Kidney glomerular epithelial cell (primary cell): ENCODE results near the gene BBLN.
"Not testable (repeated sequence)": the region's sequence is repeated elsewhere in the genome, so short reads cannot be mapped to it uniquely, and the experiment has no call there.

Experiments used
- DNase-seq: peaks from one replicate; lab custom pipeline; 2025; lab: John Stamatoyannopoulos, UW

Gene BBLN

DNA sequence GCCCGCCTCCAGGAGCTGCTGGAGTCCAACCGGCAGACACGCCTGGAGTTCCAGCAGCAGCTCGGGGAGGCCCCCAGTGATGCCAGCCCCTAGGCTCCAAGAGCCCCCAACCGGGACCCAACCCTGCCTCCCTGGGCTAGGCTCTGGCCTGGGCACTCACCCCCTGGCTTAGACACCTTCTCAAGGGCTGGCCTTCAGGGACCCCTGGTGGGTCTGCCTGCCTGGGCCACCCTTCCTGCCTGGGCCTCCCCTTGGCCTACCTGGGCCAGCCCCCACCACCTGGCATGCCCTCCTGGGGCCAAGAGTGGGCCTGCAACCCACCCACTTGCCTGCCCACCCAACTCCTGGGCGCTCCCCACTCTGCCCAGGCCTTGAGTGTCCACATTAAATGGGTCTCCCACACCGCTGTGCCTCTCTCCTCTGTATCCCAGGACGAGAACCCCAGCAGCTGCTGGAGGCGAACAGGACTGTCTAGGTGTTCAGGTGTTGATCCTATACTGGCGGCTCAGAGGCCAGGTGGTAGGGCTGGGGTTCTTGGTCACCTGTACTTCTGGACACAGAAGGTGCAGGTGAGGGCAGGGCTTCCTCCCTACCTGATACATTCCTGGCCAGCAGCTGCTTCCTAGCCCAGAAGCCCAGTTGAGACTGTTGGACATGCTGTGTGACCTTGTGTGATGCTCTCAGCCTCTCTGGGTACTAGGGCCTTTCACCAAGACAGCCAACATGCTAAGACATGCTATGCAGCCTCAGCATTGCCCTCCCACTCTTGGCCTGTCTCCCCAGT, 3.6 kb downstream of the BBLN start:
- DNase-seq = no peak

DNA sequence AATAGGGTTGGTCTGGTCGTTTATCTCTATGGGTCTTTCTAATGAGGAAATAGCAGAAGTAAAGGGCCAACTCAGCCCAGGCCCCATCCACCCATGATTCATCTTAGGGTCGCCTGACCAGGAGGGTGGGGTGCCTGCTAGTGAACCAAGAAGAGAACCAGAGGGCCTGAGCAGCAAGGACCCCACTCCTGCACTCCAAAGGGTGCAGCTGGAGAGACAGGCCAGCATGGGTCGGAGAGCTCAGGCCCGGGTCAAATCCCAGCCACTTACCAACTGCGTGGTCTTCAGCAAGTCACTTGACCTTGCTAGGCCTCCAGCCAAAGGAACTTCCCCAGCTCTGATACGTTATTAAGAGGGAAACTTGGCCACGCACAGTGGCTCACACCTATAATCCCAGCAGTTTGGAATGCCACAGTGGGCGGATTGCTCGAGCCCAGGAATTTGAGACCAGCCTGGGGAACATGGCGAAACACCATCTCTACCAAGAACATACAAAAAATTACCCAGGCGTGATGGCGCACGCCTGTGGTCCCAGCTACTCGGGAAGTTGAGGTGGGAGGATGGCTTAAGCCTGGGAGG, 4.3 kb downstream of the BBLN start:
- no peak for DNase-seq

DNA sequence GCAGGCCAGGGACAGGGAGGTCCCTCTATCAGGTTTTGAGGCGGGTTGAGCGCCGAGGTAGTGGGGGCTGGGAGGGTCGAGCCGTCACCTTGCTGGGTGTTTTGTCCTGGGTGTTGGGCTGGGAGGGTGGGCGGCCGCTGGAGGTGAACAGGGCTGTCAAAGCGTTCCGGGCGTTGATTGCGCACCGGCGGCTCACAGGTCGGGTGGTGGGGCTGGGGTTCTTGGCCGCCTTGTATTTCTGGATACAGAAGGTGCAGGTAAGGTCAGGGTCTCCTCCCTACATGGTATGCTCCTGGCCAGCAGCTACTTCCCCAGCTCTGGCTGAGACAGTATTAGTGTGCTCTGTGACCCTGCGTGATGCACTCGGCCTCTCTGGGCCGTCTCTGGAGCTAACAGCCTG, 6.1 kb downstream of the BBLN start:
- no peak for DNase-seq

DNA sequence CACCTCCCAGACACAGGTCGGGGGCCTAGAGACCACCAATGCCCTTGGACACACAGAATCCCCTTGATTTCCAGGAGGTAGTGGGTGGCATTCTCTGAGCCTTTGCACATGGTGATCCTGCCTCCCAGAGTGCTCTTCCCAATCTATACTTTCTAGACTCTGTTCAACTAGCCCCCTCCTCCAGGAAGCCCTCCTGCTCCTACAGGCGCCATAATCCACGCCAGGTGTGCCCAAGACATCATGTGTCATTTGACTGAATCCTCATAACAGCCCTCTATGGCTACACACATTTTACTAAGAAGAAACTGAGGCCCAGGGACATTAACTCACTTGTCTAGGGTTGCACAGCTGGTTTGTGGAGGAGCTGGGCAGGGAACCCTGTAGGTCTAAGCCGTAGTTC, 7.1 kb downstream of the BBLN start:
- no peak for DNase-seq

DNA sequence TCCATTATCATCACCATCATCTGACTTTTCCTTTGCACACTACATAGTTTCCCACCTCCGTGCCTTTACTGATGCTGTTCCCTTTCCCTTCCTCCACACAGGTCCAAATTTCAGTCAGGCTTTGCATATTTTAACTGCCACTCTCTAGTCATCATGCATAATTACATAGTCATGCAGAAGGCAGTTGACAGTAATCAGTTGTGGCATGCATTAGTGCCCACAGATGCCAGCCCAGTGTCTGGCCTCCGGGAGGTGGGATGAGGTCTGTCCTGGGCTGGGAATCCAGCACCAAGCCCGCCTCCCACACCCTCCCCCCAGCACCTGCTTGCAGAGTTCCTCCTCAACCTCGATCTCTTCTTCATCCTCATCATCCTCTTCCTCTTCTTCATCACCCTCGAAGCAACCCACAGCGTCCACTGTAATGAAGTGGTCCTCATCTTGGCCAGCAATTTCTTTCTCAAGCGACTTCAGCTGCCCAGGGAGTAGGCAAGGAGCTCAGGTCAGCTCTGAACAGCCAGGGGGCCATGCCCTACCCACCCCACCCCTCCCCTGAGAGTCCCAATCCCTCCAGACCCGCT, 8.8 kb downstream of the BBLN start:
- DNase-seq = no peak

DNA sequence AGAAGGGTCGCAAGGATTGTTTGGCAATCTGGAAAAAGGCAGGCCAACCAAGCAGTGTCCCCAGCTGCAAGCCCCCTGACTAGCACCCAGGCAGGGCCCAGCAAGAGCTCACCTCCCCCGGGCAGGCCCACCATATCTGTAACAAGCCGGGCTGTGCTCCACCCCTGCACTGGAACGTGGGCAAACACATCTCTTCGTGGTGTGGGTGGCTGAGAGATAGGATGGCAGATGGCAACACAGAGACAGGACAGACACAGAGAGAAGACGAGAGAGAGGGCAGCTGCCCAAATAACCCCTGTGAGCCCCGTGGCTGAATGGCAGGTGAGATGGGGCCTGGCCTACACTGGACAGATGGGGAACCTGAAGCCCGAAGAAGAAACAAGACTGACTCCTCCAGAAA, 9.4 kb downstream of the BBLN start:
- DNase-seq = no peak

DNA sequence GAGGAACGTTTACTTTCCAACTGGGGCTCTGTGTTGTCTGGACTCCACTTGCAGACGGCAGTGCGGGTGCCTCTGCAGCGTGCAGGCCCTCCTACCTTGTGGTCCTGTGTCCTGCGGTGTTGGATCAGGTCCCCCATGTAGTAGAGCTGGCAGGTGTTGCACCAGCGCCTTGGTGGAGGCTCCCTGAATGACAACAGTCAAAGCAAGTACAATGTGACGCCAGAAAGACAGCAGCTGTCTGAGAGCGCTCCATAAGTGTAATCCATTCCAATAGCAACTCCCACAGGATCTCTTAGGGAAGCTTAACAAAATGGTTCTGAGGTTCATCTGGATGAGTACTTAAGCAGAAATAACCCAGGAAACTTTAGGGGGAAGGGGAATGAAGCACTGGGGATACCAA, 9.9 kb downstream of the BBLN start:
- no peak for DNase-seq

DNA sequence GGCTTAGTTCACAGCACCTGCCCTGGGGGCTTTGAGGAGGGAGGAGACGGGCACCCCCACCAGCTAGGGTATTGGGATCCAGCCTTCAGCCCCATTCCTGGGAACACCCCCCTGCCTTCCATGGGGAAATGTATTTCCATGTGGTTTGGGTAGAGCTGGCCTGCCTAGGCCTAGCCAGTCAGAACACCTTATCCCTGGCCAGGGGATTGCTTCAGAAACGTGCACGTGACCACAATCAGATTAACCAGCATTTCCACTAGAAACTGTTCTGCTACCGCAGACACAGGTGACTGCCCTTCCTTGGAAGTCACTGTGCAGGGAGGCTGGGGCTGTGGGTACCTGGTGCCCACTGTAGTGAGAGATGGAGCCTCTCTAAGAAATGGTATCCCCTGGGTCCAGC, 14.0 kb downstream of the BBLN start:
- DNase-seq = no peak

DNA sequence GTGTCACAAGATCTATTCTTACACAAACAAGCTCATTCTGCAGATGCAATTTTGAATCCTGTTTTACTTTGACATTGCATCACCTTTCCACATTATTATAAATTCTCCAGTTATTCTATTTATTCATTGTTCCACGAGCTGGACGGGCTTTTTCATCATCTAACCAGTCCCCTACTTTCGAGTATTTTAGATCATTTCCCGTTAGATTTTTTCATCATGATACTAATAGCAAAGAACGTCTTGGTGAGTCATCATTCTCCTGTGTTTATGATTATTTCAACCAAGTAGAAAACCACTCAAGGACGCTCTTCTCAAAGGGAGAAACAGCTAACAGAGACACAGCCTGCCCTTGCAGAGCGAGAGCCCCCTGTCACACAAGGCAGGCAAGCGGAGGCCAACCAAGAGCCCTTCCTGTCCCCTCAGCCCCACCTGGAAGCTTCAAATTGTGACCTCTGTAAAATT, 15.1 kb downstream of the BBLN start:
- DNase-seq = no peak

DNA sequence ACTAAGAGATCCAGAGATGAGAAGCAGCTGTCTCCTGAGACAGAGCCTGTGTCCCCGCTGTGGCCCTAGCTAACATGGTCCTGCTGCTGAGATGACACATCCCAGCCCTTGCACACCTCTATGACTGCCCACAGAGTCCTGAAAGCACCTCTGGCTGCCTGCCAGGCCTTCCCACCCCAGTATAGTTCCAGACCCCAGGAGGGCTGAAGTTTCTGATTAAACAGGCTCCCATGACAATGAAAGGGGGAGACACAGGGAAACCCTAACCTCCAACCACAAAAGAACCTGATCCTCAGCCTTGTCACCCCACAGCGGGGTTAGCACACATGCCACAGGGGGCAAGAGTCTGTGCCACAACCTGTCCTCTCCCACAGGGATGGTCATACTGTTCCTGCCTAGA, 15.7 kb downstream of the BBLN start:
- no peak for DNase-seq

DNA sequence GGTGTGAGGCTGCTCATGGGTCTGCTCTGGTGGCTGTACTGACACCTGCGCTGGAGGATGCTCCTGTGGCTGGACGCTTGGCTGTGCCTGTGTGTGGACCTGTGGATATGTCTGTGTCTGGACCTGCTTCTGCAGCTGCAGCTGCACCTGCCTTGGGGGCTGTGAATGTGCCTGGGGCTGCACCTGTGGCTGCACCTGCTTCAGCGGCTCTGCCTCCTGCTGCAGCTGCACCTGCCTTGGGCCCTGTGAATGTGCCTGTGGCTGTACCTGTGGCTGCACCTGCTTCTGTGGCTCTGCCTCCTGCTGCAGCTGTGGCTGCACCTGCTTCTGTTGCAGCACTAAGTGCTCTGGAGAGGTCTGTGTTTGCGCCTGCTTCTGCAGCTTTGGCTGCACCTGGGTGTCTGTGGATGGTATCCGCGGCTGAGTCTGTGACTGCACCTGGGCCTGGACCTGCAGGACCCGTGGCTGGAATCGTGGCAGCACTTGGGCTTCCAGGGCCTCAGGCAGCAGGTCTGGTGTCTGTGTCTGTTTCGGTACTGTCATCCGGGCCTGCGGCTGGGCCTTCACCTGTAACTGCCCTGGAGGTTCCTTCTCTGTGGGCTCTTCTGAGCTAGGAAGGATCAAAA, 18.9 kb downstream of the BBLN start:
- no peak for DNase-seq

DNA sequence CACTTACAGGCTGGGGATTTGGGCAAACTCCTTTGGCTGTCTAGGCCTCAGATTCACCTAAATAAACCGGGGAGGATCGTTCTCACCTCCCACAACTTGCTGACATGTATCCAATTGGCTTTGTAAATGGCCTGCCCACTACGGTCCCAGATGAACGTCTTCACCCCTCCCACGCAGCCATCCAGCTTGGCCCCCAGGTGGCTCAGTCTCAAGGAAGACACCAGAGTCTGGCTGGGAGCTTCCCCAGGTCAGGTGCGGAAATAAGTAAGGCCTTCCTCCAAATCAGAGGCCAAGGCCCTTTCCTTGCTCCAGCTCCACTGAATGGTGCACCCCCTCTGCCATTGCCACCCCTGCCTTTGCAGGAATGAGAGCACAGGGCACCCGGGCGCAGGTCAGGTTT, 19.9 kb downstream of the BBLN start:
- DNase-seq = no peak

DNA sequence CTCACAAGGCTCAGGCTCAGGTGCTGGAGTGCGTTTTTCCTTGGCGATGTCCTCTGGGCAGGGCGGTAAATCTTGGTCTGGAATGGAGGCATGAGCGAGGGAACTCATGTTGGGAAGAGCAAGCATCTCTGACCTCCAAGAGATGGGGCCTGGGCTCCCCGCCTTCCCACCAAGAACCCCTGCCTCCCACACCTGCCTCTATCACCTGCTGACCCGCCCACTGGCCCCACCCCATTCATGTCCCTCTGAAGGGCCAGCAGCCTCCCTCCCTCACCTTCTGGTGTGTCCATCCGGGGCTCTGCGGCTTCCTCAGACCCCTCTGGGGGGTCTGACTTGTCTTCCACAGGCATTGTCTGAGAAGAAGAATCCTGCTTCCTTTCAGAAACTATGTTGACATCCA, 20.4 kb downstream of the BBLN start:
- DNase-seq = no peak

DNA sequence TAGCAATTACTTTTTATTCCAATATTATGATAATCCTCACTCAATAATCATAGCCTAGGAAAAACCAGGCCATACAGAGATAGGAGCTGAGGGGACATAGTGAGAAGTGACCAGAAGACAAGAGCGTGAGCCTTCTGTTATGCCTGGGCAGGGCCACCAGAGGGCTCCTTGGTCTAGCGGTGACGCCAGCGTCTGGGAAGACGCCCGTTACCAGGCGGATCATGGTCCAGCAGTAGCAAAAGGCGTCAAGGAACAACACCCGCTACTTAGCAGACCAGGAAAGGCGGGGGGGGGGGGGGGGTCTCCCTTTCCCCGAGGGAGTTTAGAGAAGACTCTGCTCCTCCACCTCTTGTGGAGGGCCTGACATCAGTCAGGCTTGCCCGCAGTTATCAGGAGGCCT, 21.4 kb downstream of the BBLN start:
- not testable (repeated sequence) for DNase-seq

DNA sequence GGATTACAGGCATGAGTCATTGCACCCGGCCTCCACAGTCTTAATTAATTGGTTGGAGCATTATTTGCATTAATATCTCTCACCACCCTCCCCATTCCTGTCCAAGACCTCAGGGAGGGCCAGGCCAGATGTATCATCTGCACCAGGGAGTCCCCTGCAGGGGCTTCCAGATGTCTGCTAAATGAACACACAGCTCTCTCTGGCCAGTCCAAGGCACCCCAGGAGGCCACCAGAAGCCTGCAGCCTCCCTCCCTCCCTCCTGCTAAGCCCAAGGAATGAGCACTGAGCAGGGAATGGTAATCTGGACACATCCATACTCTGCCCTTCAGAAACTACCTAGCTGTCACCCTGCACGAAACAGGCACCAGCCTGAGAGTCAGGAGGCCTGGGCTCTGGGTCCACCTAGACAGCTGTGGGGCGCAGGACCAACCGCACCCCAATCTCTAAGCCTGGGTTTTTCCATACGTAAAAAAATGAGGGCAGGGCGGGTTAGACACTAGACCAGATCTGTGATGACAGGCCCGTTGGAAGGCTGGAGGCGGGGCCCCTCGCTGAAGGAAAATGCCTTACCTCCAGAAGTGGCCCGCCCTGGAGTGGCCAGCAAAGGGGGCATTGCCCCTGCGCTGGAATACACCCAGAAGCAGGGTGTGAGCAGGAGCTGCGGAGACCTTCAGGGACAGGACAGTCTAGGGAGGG, 23.0 kb downstream of the BBLN start:
- DNase-seq = no peak

DNA sequence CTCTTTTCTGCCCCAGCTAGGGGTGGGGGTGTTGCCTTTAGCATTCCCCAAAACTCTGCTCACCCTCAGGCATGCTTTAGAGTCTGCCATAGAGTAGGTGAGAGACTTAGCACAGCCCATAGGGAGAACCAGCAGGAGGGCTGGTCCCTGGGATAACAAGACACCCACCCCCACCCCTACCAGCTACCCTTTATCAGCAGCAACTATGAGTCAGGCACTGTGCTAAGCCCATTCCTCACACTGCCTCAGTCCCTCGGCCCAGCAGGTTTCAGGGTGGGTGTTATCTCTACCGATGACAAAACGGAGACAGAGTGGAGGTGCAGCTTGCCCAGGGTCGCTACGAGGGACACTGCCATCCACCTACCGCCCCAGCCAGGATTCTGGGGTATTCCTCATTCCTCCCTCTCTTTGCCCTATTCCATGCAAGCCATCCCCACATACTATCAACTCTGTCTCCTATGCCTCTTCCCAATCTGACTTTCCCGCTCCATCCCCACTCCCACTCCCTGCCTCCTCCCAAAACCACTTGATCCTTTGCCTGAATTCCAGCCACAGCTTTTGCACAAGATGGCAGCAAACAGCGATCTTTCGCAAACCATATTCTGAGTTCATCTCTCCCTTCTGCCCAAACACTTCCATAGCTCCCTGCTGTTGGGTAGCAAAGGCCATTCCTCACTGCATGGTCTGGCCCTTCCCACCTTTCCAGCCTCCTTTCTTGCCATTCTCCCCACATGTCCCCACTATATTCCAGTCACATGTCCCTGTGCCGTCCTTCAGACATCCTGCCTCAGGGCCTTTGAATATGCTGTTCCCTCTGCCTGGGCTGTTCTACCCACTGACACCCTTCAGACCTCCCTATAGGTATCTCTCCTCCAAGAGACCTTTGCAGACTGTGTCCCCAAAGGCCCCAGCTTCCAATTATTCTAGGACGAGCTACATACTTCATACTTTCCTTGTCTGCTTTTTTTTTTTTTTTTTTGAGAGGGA, 26.2 kb downstream of the BBLN start:
- no peak for DNase-seq

DNA sequence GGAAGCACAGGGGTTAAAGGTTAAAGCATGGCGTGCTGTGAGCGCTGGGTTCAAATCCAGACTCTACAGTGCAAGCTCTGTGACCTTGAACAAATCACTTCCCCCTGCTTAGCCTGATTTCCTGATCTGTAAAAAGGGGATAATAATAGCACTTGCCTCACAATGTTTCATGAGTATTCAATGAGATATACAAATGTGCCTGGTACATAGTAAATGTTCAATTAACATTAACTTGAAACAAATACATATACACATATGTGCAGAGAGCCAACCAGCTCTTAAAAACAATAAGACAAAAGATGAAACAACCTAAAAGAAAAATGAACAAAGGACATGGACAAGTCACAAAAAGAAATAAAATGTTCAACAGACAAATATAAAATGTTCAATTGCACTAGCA, 27.3 kb downstream of the BBLN start:
- no peak for DNase-seq

DNA sequence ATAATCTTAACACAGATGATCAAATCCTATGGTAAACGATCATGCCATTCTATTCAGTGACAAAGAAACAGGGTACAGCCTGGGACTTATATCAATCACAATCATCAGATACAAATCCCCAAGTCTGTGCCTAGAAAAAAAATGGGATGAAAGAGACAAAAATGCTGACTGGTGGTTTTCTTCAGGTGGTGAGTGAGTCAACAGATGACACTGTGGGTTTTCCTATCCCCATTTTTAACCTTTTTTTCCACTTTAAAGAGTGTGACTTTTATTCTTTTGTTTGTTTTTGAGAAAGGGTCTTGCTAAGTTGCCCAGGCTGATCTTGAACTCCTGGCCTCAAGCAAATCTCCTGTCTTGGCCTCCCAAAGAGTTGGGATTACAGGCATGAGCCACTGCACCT, 28.1 kb downstream of the BBLN start:
- peak; percentile 13 for DNase-seq

DNA sequence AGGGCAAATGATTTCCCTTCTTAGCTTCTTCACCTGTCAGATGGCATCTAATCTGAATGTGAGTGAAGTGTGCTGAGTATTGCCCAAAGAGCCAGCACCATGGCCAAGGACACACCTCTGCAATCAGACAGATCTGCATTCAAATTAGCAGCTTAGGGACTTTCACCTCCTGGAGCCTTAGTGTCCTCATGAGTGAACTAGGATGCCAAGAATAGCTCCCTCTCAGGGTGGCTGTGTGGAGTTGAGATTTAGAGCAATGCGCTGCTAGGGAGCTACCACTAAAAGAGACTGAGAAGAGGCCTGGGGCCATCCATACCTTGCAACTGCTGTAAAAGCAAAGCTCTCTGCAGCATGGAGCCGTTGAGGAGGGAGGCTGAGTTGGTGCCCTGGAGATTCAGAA, 29.9 kb downstream of the BBLN start:
- DNase-seq = no peak

DNA sequence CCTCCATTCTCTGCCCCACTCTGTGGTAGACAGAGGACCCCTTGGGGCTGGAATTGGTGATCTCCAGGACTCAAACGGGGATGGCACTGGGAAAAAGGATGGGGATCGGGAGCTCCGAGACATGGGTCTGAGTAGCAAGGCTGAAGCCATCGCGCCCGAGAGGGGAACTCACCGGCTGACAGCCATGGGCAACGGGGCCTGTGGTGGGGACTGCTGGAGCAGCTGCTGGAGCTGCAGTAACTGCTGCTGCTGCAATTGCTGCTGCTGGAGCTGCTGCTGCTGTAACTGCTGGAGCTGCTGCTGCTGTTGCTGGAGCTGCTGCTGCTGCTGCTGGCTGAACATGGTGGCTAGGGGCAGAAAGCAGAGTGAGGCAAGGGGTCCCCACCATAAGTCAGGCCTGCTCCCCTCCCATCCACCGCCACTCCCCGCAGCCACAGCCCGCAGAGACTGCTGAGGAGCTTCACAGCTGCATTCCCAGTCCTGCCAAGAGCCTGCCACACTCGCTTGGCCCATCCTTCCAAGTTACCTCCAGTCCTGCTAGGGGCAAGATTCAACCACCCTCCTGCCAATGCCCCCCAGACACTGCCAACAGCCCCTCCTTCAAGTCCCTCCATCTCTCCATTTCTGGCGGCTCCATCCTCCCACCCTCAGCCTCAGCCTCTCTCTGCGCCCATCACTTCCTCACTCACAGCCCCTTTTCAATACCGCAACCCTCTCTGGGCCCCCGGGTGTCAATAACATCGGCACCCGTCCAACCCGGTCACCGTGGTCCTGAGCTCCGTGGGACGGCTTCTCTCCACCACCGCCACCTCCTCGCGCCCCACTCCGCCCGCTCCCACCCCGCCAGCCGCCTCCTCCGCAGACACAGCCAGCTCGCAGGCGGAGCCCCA, 30.7 kb downstream of the BBLN start:
- DNase-seq = no peak
